ENCODE results near the gene KIF11. TPM values are rescaled to one million over a fixed set of nuclear protein-coding genes. Genes with fewer than 3 reads are reported as not detected.

The KIF11 gene
- total and polyA plus RNA-seq, 2 of the 13 experiments (the other 11 are each of a cell fraction or from before 2014, with no cell fraction given) = 8.7 to 38.4 TPM

DNA sequence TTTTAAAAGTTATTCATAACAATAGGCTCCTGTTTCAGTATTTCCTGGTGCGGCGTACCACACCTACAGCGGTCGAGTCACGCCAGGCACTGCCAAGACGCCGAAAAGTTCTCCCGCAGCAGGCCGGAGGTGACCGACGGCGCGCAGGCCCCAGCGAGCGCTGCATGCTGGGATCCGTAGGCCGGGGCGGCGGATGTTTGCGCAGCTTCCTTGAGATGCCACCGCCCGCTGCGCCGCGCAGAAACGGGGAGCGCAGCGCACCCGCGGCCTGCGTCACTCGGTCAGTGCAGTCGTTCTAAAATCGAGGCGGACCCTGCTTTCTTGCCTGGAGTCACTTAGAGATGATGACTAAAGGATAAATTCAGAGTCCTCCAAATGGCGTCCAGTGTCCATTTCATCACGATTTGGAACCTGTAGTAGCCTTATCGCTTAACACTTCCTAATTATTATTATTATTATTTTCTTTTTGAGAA is 1.3 kb upstream of the KIF11 start (continued):
- TF ChIP-seq NFATC3 (CRISPR knock-in tag; IDR thresholded peaks at IDR 0.05) (no peak), ZNF34 (CRISPR knock-in tag; IDR thresholded peaks at IDR 0.05; ENCODE audit: borderline replicate concordance) (no peak; the same call in 1 of the 2 replicates), NR2F2 (IDR thresholded peaks at IDR 0.05; ENCODE audit: borderline replicate concordance, low read depth) (0 out of 2 replicates have a peak, but pooled peaks have one; percentile 3), ZNF883 (CRISPR knock-in tag; IDR thresholded peaks at IDR 0.05; ENCODE audit: not compliant biosample characterization) (peak; percentile 65), MEIS2 (CRISPR knock-in tag; IDR thresholded peaks at IDR 0.05) (peak; percentile 59), ZNF530 (CRISPR knock-in tag; IDR thresholded peaks at IDR 0.05; ENCODE audit: low read depth) (no peak), ZNF564 (CRISPR knock-in tag; IDR thresholded peaks at IDR 0.05) (peak; percentile 44; the same call in 1 of the 2 replicates), POLR2G (IDR thresholded peaks at IDR 0.05; ENCODE audit: low read depth, low read length) (peak; percentile 93), ZNF263 (CRISPR knock-in tag; IDR thresholded peaks at IDR 0.05) (0 out of 2 replicates have a peak, but pooled peaks have one; percentile 38), ZNF274 (CRISPR knock-in tag; IDR thresholded peaks at IDR 0.05) (peak; percentile 82), RARG (CRISPR knock-in tag; IDR thresholded peaks at IDR 0.05; ENCODE audit: low read depth) (no peak), ZNF451 (CRISPR knock-in tag; IDR thresholded peaks at IDR 0.05) (no peak), ZNF775 (CRISPR knock-in tag; IDR thresholded peaks at IDR 0.05; ENCODE audit: borderline replicate concordance) (no peak), ZNF350 (CRISPR knock-in tag; IDR thresholded peaks at IDR 0.05; ENCODE audit: borderline replicate concordance, low read depth) (peak; percentile 34; the same call in 1 of the 2 replicates), HNF4G (IDR thresholded peaks at IDR 0.05; ENCODE audit: borderline replicate concordance, low read depth, low read length) (no peak), HNF4G (CRISPR knock-in tag; IDR thresholded peaks at IDR 0.05; ENCODE audit: borderline replicate concordance, low read depth) (no peak)
- TF ChIP-seq, protein P1, sequence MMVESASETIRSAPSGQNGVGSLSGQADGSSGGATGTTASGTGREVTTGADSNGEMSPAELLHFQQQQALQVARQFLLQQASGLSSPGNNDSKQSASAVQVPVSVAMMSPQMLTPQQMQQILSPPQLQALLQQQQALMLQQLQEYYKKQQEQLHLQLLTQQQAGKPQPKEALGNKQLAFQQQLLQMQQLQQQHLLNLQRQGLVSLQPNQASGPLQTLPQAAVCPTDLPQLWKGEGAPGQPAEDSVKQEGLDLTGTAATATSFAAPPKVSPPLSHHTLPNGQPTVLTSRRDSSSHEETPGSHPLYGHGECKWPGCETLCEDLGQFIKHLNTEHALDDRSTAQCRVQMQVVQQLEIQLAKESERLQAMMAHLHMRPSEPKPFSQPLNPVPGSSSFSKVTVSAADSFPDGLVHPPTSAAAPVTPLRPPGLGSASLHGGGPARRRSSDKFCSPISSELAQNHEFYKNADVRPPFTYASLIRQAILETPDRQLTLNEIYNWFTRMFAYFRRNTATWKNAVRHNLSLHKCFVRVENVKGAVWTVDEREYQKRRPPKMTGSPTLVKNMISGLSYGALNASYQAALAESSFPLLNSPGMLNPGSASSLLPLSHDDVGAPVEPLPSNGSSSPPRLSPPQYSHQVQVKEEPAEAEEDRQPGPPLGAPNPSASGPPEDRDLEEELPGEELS (CRISPR knock-in tag; IDR thresholded peaks at IDR 0.05) = peak; percentile 54; the same call in 1 of the 2 replicates
- TF ChIP-seq, protein P2, sequence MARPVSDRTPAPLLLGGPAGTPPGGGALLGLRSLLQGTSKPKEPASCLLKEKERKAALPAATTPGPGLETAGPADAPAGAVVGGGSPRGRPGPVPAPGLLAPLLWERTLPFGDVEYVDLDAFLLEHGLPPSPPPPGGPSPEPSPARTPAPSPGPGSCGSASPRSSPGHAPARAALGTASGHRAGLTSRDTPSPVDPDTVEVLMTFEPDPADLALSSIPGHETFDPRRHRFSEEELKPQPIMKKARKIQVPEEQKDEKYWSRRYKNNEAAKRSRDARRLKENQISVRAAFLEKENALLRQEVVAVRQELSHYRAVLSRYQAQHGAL (CRISPR knock-in tag; IDR thresholded peaks at IDR 0.05; ENCODE audit: not compliant biosample characterization) = peak; percentile 74
- TF ChIP-seq, protein P3, sequence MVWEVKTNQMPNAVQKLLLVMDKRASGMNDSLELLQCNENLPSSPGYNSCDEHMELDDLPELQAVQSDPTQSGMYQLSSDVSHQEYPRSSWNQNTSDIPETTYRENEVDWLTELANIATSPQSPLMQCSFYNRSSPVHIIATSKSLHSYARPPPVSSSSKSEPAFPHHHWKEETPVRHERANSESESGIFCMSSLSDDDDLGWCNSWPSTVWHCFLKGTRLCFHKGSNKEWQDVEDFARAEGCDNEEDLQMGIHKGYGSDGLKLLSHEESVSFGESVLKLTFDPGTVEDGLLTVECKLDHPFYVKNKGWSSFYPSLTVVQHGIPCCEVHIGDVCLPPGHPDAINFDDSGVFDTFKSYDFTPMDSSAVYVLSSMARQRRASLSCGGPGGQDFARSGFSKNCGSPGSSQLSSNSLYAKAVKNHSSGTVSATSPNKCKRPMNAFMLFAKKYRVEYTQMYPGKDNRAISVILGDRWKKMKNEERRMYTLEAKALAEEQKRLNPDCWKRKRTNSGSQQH (CRISPR knock-in tag; IDR thresholded peaks at IDR 0.05; ENCODE audit: low read depth) = peak; percentile 91; the same call in 1 of the 2 replicates
- TF ChIP-seq, protein P4, sequence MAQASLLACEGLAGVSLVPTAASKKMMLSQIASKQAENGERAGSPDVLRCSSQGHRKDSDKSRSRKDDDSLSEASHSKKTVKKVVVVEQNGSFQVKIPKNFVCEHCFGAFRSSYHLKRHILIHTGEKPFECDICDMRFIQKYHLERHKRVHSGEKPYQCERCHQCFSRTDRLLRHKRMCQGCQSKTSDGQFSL (CRISPR knock-in tag; IDR thresholded peaks at IDR 0.05) = no peak
- TF ChIP-seq, protein P5, sequence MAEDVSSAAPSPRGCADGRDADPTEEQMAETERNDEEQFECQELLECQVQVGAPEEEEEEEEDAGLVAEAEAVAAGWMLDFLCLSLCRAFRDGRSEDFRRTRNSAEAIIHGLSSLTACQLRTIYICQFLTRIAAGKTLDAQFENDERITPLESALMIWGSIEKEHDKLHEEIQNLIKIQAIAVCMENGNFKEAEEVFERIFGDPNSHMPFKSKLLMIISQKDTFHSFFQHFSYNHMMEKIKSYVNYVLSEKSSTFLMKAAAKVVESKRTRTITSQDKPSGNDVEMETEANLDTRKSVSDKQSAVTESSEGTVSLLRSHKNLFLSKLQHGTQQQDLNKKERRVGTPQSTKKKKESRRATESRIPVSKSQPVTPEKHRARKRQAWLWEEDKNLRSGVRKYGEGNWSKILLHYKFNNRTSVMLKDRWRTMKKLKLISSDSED (CRISPR knock-in tag; IDR thresholded peaks at IDR 0.05) = no peak
- TF ChIP-seq, protein P6, sequence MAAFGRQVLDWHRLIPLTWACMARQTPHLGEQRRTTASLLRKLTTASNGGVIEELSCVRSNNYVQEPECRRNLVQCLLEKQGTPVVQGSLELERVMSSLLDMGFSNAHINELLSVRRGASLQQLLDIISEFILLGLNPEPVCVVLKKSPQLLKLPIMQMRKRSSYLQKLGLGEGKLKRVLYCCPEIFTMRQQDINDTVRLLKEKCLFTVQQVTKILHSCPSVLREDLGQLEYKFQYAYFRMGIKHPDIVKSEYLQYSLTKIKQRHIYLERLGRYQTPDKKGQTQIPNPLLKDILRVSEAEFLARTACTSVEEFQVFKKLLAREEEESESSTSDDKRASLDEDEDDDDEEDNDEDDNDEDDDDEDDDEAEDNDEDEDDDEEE (CRISPR knock-in tag; IDR thresholded peaks at IDR 0.05) = 0 out of 2 replicates have a peak, but pooled peaks have one; percentile 48

Data from HepG2 (cell line).